ENCODE results near the gene MCC.
A peak's percentile ranks its signal among the peaks of the same experiment; 100 is the strongest.

Gene MCC

GRCh38 chr5:113487781-113488644 lies at the start of gene MCC:
TSS of gene MCC (minus strand) at chr5:113488453.
- TF ChIP-seq CTCF (IDR thresholded peaks at IDR 0.05; ENCODE audit: control insufficient read depth, extremely low read depth, insufficient read depth) = no peak
- DNase-seq (ENCODE audit: low read depth) = peak; percentile 46
- H3K4me3 ChIP-seq (ENCODE audit: low read depth, low read length) = peak within 1 kb of the TSS; percentile 55

GRCh38 chr5:113531481-113532159 lies 43.4 kb upstream of the MCC start:
- DNase-seq (ENCODE audit: low read depth) = no peak
- no peak for TF ChIP-seq CTCF (IDR thresholded peaks at IDR 0.05; ENCODE audit: control insufficient read depth, extremely low read depth, insufficient read depth)
- H3K4me3 ChIP-seq (ENCODE audit: low read depth, low read length) = no peak overlapping the region

GRCh38 chr5:113527746-113528145 lies 39.5 kb upstream of the MCC start:
- H3K4me3 ChIP-seq (ENCODE audit: low read depth, low read length) = no peak overlapping the region
- no peak for TF ChIP-seq CTCF (IDR thresholded peaks at IDR 0.05; ENCODE audit: control insufficient read depth, extremely low read depth, insufficient read depth)
- DNase-seq (ENCODE audit: low read depth) = no peak

- no peak overlapping the region for H3K4me3 ChIP-seq (ENCODE audit: low read depth, low read length)
- DNase-seq (ENCODE audit: low read depth) = no peak
- no peak for TF ChIP-seq CTCF (IDR thresholded peaks at IDR 0.05; ENCODE audit: control insufficient read depth, extremely low read depth, insufficient read depth)
These were observed 38.2 kb upstream of the MCC start for GRCh38 chr5:113526421-113526820.

- H3K4me3 ChIP-seq (ENCODE audit: low read depth, low read length) = no peak overlapping the region
- TF ChIP-seq CTCF (IDR thresholded peaks at IDR 0.05; ENCODE audit: control insufficient read depth, extremely low read depth, insufficient read depth) = no peak
- DNase-seq (ENCODE audit: low read depth) = no peak
These were observed 36.7 kb upstream of the MCC start for GRCh38 chr5:113524927-113525326.

GRCh38 chr5:113523168-113523567 lies 34.9 kb upstream of the MCC start:
- no peak for DNase-seq (ENCODE audit: low read depth)
- TF ChIP-seq CTCF (IDR thresholded peaks at IDR 0.05; ENCODE audit: control insufficient read depth, extremely low read depth, insufficient read depth) = no peak
- no peak overlapping the region for H3K4me3 ChIP-seq (ENCODE audit: low read depth, low read length)
